HG02943 (cell line): ENCODE data around the gene SLC16A10.
"Not testable (repeated sequence)": the region's sequence is repeated elsewhere in the genome, so short reads cannot be mapped to it uniquely, and the experiment has no call there.

Experiments
- ATAC-seq: cut with Tn5 transposase; IDR thresholded peaks from one replicate; pipeline ENCODE4 v1.9.1; 2021; ENCODE audit warnings: mild to moderate bottlenecking, low read depth, moderate library complexity; ENCODE audit not compliant: unreplicated experiment

SLC16A10 gene

GRCh38 chr6:111176038-111176759 is 88.9 kb downstream of the SLC16A10 start:
- no peak for ATAC-seq

GRCh38 chr6:111176760-111177099 is 89.4 kb downstream of the SLC16A10 start:
- no peak for ATAC-seq

DNA sequence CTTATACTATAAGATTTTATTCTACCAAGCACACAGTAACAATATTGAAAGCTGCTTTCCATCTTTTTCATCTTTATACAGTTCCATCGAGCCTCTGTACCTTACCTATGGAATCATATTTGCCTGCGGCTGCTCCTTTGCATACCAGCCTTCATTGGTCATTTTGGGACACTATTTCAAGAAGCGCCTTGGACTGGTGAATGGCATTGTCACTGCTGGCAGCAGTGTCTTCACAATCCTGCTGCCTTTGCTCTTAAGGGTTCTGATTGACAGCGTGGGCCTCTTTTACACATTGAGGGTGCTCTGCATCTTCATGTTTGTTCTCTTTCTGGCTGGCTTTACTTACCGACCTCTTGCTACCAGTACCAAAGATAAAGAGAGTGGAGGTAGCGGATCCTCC is 89.8 kb downstream of the SLC16A10 start:
- no peak for ATAC-seq

- ATAC-seq = no peak
Observed at GRCh38 chr6:111183702-111184517, 96.6 kb downstream of the SLC16A10 start.

DNA sequence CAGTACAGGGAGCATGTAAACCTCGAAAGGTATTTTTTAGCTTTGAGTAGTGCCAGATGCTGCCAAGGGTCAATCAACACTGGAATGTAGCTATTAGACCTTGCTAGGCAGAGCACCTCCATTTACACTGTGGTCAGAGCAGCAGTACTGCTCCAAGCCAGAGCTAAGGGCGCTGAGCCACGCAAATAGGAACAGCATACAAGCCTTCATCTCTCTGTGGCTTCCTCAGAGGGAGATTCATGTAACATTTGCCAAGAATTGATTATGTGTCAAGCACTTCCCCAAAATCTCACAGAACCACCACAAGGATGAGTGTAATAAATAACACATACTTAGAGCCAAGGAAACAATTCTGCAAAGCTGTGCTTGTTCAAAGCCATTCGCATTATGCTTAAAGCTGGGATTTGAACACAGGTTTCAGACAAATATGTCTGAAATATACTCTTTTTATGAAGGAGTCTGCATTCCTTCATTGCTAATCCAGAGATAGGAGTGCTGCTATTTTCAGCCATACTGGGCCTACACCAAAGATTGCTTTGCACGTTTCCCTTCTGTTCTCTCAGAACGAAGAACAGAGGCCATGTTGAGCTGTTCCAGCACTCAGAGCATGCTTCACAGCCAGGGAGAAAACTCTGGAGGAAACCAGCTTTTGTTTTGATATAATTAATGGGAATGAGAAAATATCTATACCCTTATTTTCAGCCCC is 97.7 kb downstream of the SLC16A10 start:
- ATAC-seq = no peak

- no peak for ATAC-seq
Observed at GRCh38 chr6:111185954-111186353, 98.7 kb downstream of the SLC16A10 start.

GRCh38 chr6:111187874-111188273 is 100.6 kb downstream of the SLC16A10 start:
- ATAC-seq = no peak

- not testable (repeated sequence) for ATAC-seq
Observed at GRCh38 chr6:111189666-111190210, 102.4 kb downstream of the SLC16A10 start.

DNA sequence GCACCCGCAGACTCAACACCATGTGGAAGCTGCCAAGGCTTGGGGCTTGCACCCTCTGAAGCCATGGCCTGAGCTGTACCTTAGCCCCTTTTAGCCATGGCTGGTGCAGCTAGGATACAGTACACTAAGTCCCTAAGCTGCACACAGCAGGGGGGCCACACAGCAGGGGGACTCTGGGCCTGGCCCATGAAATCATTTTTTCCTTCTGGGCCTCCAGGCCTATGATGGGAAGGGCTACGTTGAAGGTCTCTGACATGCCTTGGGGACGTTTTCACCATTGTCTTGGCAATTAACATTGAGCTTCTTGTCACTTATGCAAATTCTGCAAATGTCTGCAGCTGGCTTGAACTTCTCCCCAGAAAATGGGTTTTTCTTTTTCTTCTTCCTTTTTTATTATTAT is 103.3 kb downstream of the SLC16A10 start:
- ATAC-seq = no peak

- not testable (repeated sequence) for ATAC-seq
Observed at GRCh38 chr6:111191136-111191535, 103.8 kb downstream of the SLC16A10 start.

DNA sequence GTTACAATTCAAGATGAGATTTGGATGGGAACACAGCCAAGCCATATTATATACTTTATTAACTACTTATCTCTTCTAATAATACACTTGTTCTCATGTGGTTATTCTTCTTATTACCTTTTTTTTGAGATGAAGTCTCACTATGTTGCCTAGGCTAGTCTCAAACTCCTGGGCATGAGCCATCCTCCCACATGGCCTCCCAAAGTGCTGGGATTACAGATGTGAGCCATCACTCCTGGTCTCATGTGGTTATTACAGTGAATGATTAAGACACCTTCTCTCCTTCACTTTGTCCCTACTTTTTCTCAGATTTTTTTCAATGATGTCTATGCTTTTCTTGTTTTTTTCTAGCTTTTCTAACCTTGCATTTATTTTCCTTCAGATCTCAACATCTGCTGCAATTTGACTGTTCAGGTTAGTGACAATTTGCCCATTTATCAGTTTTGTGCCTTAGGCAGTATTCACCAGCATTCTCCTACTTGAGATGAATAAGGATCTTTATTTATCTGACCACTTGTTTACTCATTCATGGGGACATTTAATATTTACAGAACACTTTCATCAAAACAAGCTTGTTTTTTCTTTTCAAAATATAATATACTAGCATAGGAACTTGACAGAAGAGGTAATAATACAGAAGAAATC is 105.7 kb downstream of the SLC16A10 start:
- no peak for ATAC-seq

DNA sequence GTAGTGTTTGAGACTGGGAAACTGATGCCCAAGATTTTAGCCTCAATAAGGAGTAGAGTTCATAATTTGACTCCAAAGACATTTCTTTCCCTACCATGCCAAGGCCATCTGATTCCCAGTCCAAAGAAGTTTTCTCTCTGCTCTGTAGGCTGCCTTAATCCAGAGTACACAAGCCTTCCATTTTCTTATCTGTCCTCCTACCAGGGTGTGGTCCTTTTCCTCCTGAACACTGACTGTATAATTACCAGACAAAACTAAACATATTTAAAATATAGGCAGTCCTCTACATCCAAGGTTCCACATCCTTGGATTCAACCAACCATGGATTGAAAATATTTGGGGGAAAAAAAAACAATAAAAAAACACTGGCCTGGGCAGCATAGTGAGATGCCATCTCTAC is 108.4 kb downstream of the SLC16A10 start:
- no peak for ATAC-seq

DNA sequence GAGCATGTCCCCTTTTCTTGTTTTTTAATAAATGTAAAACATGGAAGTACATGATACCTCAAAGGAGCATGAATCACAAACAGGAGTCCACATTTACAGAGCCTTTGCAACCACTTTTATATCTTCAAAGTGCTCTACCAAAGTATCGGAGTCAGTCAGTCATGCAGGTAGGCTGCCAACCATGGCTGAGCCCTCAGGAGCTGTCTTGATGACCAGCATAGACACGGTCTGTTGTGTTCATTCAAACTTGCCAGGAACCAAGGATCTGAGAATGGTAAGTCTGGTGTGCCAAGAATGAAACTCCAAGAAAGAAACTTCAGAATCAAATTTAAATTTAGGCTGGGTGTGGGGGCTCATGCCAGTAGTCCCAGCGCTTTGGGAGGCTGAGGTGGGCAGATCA is 111.5 kb downstream of the SLC16A10 start:
- no peak for ATAC-seq

DNA sequence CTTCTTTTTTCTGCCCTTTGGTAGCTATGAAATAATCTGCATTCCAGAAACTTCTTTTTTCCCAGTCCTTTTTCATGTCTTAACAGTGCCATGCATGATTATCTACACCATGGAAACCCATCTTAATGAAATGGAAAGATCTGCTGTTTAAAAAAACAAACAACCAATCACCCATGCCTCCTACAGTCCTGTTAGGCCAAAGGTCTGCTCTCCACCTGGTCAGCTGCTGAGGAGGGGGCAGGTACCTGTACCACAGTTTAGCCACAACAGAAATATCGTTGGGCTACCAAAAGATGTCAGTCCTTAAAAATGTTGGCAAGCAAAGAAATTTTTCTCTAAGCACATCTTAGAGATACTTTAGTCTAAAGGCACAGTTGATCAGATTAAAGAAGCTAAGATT is 112.6 kb downstream of the SLC16A10 start:
- no peak for ATAC-seq

GRCh38 chr6:111200350-111201243 is 113.3 kb downstream of the SLC16A10 start:
- no peak for ATAC-seq

GRCh38 chr6:111201244-111201554 is 113.9 kb downstream of the SLC16A10 start:
- ATAC-seq = no peak

GRCh38 chr6:111201764-111202163 is 114.5 kb downstream of the SLC16A10 start:
- ATAC-seq = no peak

GRCh38 chr6:111203539-111203938 is 116.2 kb downstream of the SLC16A10 start:
- ATAC-seq = not testable (repeated sequence)

DNA sequence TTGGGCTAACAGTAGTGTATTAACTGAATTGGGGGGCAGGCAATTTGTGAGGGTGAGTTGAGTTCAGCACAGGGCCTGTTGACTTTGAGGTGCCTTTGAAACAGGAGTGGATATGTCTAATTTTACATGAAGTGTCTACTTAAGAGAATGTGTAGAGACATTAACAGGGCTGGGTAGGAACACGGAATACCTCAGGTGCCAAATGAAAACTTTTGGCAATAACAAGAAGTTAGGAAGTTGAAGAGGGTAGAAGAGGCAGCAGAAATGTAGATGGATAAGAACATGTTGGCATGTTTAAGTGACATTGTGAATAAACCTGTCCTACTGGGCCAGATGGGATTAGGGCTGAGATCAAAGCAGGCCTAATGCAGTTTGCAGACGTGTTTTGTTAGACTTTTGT is 117.0 kb downstream of the SLC16A10 start:
- no peak for ATAC-seq

- no peak for ATAC-seq
Observed at GRCh38 chr6:111204881-111205280, 117.6 kb downstream of the SLC16A10 start.
